GM11168 (cell line): ENCODE results near the gene INPP5B.

Source experiments
- in situ Hi-C: fragments of 300-500 bp; cut with MboI; formaldehyde crosslinking; loops from one replicate; pipeline ENCODE4 v1.12.0; 2022; ENCODE audit warnings: low sequenced_read_pairs; ENCODE audit not compliant: unreplicated experiment

INPP5B gene

GRCh38 chr1:37845786-37846185 lies 101.1 kb downstream of the INPP5B start:
- in situ Hi-C loops: no loop called here

GRCh38 chr1:37845049-37845646 lies 101.7 kb downstream of the INPP5B start:
- in situ Hi-C loops: no loop called here

- in situ Hi-C loops: no loop called here
Measured at GRCh38 chr1:37844536-37844935, 102.3 kb downstream of the INPP5B start.

- in situ Hi-C loops: no loop called here
Measured at GRCh38 chr1:37841652-37842051, 105.2 kb downstream of the INPP5B start.

GRCh38 chr1:37840711-37841110 lies 106.1 kb downstream of the INPP5B start:
- in situ Hi-C loops: no loop called here

- in situ Hi-C loops: no loop called here
Measured at GRCh38 chr1:37839676-37840075, 107.2 kb downstream of the INPP5B start.

- in situ Hi-C loops: no loop called here
Measured at GRCh38 chr1:37836788-37837187, 110.1 kb downstream of the INPP5B start.

GRCh38 chr1:37831809-37832208 lies 115.0 kb downstream of the INPP5B start:
- in situ Hi-C loops: no loop called here

GRCh38 chr1:37831109-37831508 lies 115.7 kb downstream of the INPP5B start:
- in situ Hi-C loops: no loop called here

- in situ Hi-C loops: no loop called here
Measured at GRCh38 chr1:37828410-37829074, 118.3 kb downstream of the INPP5B start.

- in situ Hi-C loops: no loop called here
Measured at GRCh38 chr1:37825506-37825905, 121.3 kb downstream of the INPP5B start.

GRCh38 chr1:37824001-37824400 lies 122.9 kb downstream of the INPP5B start:
- in situ Hi-C loops: no loop called here

GRCh38 chr1:37822906-37823815 lies 123.7 kb downstream of the INPP5B start:
- in situ Hi-C loops: no loop called here

GRCh38 chr1:37821481-37821880 lies 125.4 kb downstream of the INPP5B start:
- in situ Hi-C loops: no loop called here

GRCh38 chr1:37817481-37817880 lies 129.4 kb downstream of the INPP5B start:
- in situ Hi-C loops: no loop called here

GRCh38 chr1:37814252-37814651 lies 132.6 kb downstream of the INPP5B start:
- in situ Hi-C loops: no loop called here

GRCh38 chr1:37813529-37814145 lies 133.2 kb downstream of the INPP5B start:
- in situ Hi-C loops: no loop called here

GRCh38 chr1:37811027-37811655 lies 135.7 kb downstream of the INPP5B start:
- in situ Hi-C loops: no loop called here
